IMR-90 (cell line): Measurements from ENCODE around the gene NCF2. TPM values are rescaled to one million over a fixed set of nuclear protein-coding genes. Genes with fewer than 3 reads are reported as not detected.

ENCODE experiments used
- ATAC-seq: fragments of 200-7000 bp; cut with Tn5 transposase; 2 replicates; pipeline ENCODE4 v1.9.1; 2020; ENCODE audit warnings: low read depth, mild to moderate bottlenecking, moderate library complexity
- BruUV-seq: library from RNA; stranded (reverse); fragments of 400-500 nt; replicated peaks from 2 replicates; lab custom pipeline; 2021; lab: Mats Ljungman, UMichigan
- CTCF ChIA-PET: fragments of 300-600 bp; formaldehyde crosslinking; extraction: SDS; loops from one replicate; lab custom pipeline; 2021; ENCODE audit warnings: antibody characterized with exemption; lab: Yijun Ruan, JAX
- POLR2A ChIA-PET: fragments of 300-600 bp; sonication (Branson Sonifier 250); formaldehyde crosslinking; loops from one replicate; lab custom pipeline; 2022; ENCODE audit warnings: antibody characterized with exemption; ENCODE audit not compliant: unreplicated experiment; lab: Charles Lee
- DNase-seq: peaks from one replicate; pipeline ENCODE4 v3.0.0; 2013
- H2AFZ ChIP-seq: replicated peaks from 2 replicates; pipeline ENCODE3; 2013; ENCODE audit warnings: low read length, mild to moderate bottlenecking; ENCODE audit not compliant: poor library complexity
- H2AK5ac ChIP-seq: 2 replicates; pipeline ENCODE4 v1.6.1; 2013; ENCODE audit warnings: low read depth, low read length, inconsistent platforms
- H2AK9ac ChIP-seq: replicated peaks from 2 replicates; pipeline ENCODE3; 2013; ENCODE audit warnings: mild to moderate bottlenecking, low read depth, low read length, moderate library complexity; ENCODE audit not compliant: poor library complexity
- H2BK120ac ChIP-seq: 2 replicates; pipeline ENCODE4 v1.6.1; 2013; ENCODE audit warnings: low read depth, low read length, inconsistent platforms
- H2BK15ac ChIP-seq: 3 replicates; pipeline ENCODE4 v1.6.1; 2013; ENCODE audit warnings: low read depth, low read length, inconsistent platforms
- H2BK20ac ChIP-seq: 2 replicates; pipeline ENCODE4 v1.6.1; 2013; ENCODE audit warnings: low read depth, mild to moderate bottlenecking, inconsistent platforms, low read length, moderate library complexity
- H2BK5ac ChIP-seq: 2 replicates; pipeline ENCODE4 v1.6.1; 2013; ENCODE audit warnings: mild to moderate bottlenecking, low read depth, low read length, inconsistent platforms; ENCODE audit not compliant: poor library complexity, severe bottlenecking
- H3K14ac ChIP-seq: replicated peaks from 2 replicates; pipeline ENCODE4 v1.6.1; 2013; ENCODE audit warnings: low read depth, low read length, inconsistent platforms
- H3K18ac ChIP-seq: 2 replicates; pipeline ENCODE4 v1.6.1; 2013; ENCODE audit warnings: low read depth, low read length, control low read depth
- H3K23ac ChIP-seq: 2 replicates; pipeline ENCODE4 v1.6.1; 2013; ENCODE audit warnings: low read depth, low read length, inconsistent platforms
- H3K27ac ChIP-seq: 2 replicates; pipeline ENCODE4 v1.5.1; 2013; ENCODE audit warnings: mild to moderate bottlenecking, control low read depth, low read length; ENCODE audit not compliant: insufficient read depth
- H3K27me3 ChIP-seq: 2 replicates; pipeline ENCODE4 v1.6.1; 2013; ENCODE audit warnings: low read length; ENCODE audit not compliant: control insufficient read depth, insufficient read depth
- H3K36me3 ChIP-seq: 2 replicates; pipeline ENCODE4 v1.6.1; 2013; ENCODE audit warnings: low read length, mixed read lengths; ENCODE audit not compliant: control insufficient read depth, insufficient read depth
- H3K4ac ChIP-seq: 2 replicates; pipeline ENCODE4 v1.6.1; 2013; ENCODE audit warnings: low read depth, low read length, inconsistent platforms
- H3K4me1 ChIP-seq: 2 replicates; pipeline ENCODE4 v1.6.1; 2013; ENCODE audit warnings: low read length, mixed read lengths; ENCODE audit not compliant: control insufficient read depth, insufficient read depth
- H3K4me2 ChIP-seq: 2 replicates; pipeline ENCODE4 v1.6.1; 2013; ENCODE audit warnings: low read depth, mild to moderate bottlenecking, control low read depth, low read length, moderate library complexity
- H3K4me3 ChIP-seq: 2 replicates; pipeline ENCODE4 v1.5.1; 2013; ENCODE audit warnings: low read depth, mild to moderate bottlenecking, control low read depth, low read length, moderate library complexity; ENCODE audit not compliant: insufficient read depth
- H3K56ac ChIP-seq: 2 replicates; pipeline ENCODE4 v1.6.1; 2013; ENCODE audit warnings: low read length, inconsistent platforms; ENCODE audit not compliant: insufficient read depth; ENCODE audit errors: extremely low read depth
- H3K79me1 ChIP-seq, 2 experiments: 2 replicates each; pipeline ENCODE4 v1.6.1; 2013; ENCODE audit warnings: low read length in 2 of 2, inconsistent platforms in 1 of 2, low read depth in 1 of 2
- H3K9ac ChIP-seq: 2 replicates; pipeline ENCODE4 v1.6.1; 2013; ENCODE audit warnings: low read depth, low read length, control low read depth
- H3K9me1 ChIP-seq: 2 replicates; pipeline ENCODE4 v1.6.1; 2013; ENCODE audit warnings: low read length, inconsistent platforms; ENCODE audit not compliant: insufficient read depth
- H3K9me3 ChIP-seq: 2 replicates; pipeline ENCODE4 v1.6.1; 2013; ENCODE audit warnings: low read length; ENCODE audit not compliant: control insufficient read depth, insufficient read depth
- H4K20me1 ChIP-seq: 2 replicates; pipeline ENCODE4 v1.6.1; 2013; ENCODE audit warnings: low read length, inconsistent platforms; ENCODE audit not compliant: insufficient read depth
- H4K5ac ChIP-seq: 2 replicates; pipeline ENCODE4 v1.6.1; 2013; ENCODE audit warnings: mild to moderate bottlenecking, low read depth, low read length, control low read depth
- H4K8ac ChIP-seq, 2 experiments: 2 replicates each; pipeline ENCODE4 v1.6.1; 2013; ENCODE audit warnings: low read depth in 2 of 2, low read length in 2 of 2, control low read depth in 1 of 2, inconsistent platforms in 1 of 2
- H4K91ac ChIP-seq: 2 replicates; pipeline ENCODE4 v1.6.1; 2013; ENCODE audit warnings: low read depth, low read length, inconsistent platforms; ENCODE audit not compliant: insufficient read depth
- FOS ChIP-seq: fragments of 150-350 bp; IDR thresholded peaks from 2 replicates; pipeline ENCODE4 v1.6.1; 2016; ENCODE audit warnings: low read depth, low read length
- MAZ ChIP-seq: IDR thresholded peaks from 2 replicates; pipeline ENCODE4 v1.6.1; 2012; ENCODE audit warnings: low read depth, mild to moderate bottlenecking, low read length, improper control_type of control experiment, moderate library complexity, borderline replicate concordance
- RFX5 ChIP-seq: IDR thresholded peaks from 2 replicates; pipeline ENCODE4 v1.8.0; 2012; ENCODE audit warnings: low read depth, mild to moderate bottlenecking, low read length, moderate library complexity
- WGBS, 2 experiments: methylation state at CpG; one replicate each; pipeline versions ENCODE4 v1.1.5 to v1.1.7; 2013; ENCODE audit warnings: missing lambda C conversion rate in 2 of 2; ENCODE audit not compliant: insufficient read length in 1 of 2; ENCODE audit errors: extremely low coverage in 2 of 2; 5-methylcytosine and 5-hydroxymethylcytosine counted together
- dilution Hi-C: fragments of 300-500 bp; cut with HindIII; formaldehyde crosslinking; loops from one replicate; pipeline ENCODE4 v1.14.3; 2018; ENCODE audit warnings: low sequenced_read_pairs; ENCODE audit not compliant: unreplicated experiment
- in situ Hi-C: fragments of 300-500 bp; cut with MboI; formaldehyde crosslinking; loops from 3 replicates; pipeline ENCODE4 v1.14.3; 2019; ENCODE audit warnings: low sequenced_read_pairs, inconsistent platforms, mixed read lengths
- intact Hi-C: fragments of 100-400 bp; cut with micrococcal nuclease; formaldehyde crosslinking; loops from 2 replicates; pipeline ENCODE4 v1.10.0; 2022
- polyA plus RNA-seq, 3 experiments: library from polyadenylated mRNA; depleted of rRNA; stranded (reverse); fragments of >200 nt; gene quantifications; 2 replicates each; pipeline ENCODE4 v1.2.3, GENCODE V29; 2012; ENCODE audit warnings: low replicate concordance in 1 of 3
- total RNA-seq: library from RNA; depleted of rRNA; stranded (reverse); fragments of >200 nt; gene quantifications from 2 replicates; pipeline ENCODE4 v1.2.3, GENCODE V29; 2012
- TF ChIP-seq, protein P1 (sequence below): fragments of 150-350 bp; IDR thresholded peaks from 2 replicates; pipeline ENCODE4 v1.6.1; 2017; ENCODE audit warnings: mild to moderate bottlenecking, antibody characterized with exemption, low read length, low read depth

NCF2 gene
- total and polyA plus RNA-seq, 2 of the 4 experiments (the other 2 are of a cell fraction), result 3.2 to 4.2 TPM

DNA sequence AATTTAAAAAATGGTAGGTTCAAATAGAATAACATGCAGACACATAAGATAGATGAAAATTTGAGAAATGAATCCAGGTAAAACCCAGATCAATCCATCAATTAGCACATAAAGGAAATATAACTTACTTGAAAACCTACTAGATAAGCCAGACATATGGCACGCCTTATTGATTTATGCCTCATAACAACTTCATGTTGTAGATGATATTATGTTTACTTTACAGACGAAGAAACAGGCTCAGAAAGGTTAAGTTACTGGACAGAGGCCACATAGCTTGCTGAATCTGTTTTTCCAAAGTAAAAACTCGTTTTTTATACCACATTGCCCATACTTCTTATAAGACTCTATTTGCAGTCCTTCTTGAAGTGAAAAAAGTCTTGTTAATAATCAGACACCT is 22.1 kb upstream of the NCF2 start:
- Histone ChIP-seq H3K36me3 (no peaks in the 10 kb centered on the region), H4K8ac (no peak overlapping the region), H3K79me1 (peaks cover 0 to 4% of the 10 kb centered on the region in 2 experiments; a peak in 2 of 4 replicates), H2AK5ac (no peak overlapping the region), H2BK20ac (no peak overlapping the region), H3K4ac (no peak overlapping the region), H3K4me1 (peaks cover 19% of the 10 kb centered on the region), H3K14ac (no peak overlapping the region), H2BK120ac (no peak overlapping the region), H4K20me1 (no peaks in the 10 kb centered on the region), H2BK5ac (no peak overlapping the region), H3K9me1 (peaks cover 12% of the 10 kb centered on the region), H3K56ac (no peak overlapping the region), H4K5ac (no peak overlapping the region), H3K23ac (no peak overlapping the region), H2AFZ (no peak overlapping the region), H3K9me3 (no peaks in the 10 kb centered on the region), H2BK15ac (no peak overlapping the region), H3K27me3 (no peaks in the 10 kb centered on the region), H3K4me2 (no peak overlapping the region), H3K9ac (no peak overlapping the region), H3K27ac (no peak overlapping the region), H3K18ac (no peak overlapping the region), H2AK9ac (no peak overlapping the region), H4K91ac (no peak overlapping the region), H3K4me3 (no peak overlapping the region)
- BruUV-seq, result no TSS peak
- ATAC-seq (no peak), DNase-seq (no peak)
- no peak for TF ChIP-seq RFX5
- no peak for TF ChIP-seq MAZ
- TF ChIP-seq, protein P1, sequence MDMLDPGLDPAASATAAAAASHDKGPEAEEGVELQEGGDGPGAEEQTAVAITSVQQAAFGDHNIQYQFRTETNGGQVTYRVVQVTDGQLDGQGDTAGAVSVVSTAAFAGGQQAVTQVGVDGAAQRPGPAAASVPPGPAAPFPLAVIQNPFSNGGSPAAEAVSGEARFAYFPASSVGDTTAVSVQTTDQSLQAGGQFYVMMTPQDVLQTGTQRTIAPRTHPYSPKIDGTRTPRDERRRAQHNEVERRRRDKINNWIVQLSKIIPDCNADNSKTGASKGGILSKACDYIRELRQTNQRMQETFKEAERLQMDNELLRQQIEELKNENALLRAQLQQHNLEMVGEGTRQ, result no peak
- TF ChIP-seq FOS, result no peak
- intact Hi-C loops, result no loop called here
- WGBS, 2 experiments, result no CpG with 5 or more reads among the region's 3 CpGs
- in situ Hi-C loops, result no loop called here
- CTCF ChIA-PET, result no interaction called here
- dilution Hi-C loops, result no loop called here
- POLR2A ChIA-PET, result no interaction called here
